NCI-H748 (cell line): Measurements from ENCODE around the gene CRELD1.
"Not testable (repeated sequence)": the region's sequence is repeated elsewhere in the genome, so short reads cannot be mapped to it uniquely, and the experiment has no call there.

ENCODE experiments used
- DNase-seq: peaks from one replicate; lab custom pipeline; 2025; ENCODE audit not compliant: unreplicated experiment; lab: John Stamatoyannopoulos, UW

Gene CRELD1

GRCh38 chr3:9933561-9934234 lies at the start of gene CRELD1:
TSS of gene CRELD1 (plus strand) at chr3:9933834. CDS start at chr3:9934439, 605 bp downstream.
- DNase-seq, result peak; percentile 94

GRCh38 chr3:9884555-9885165 lies 49.0 kb upstream of the CRELD1 start:
- DNase-seq, result no peak

GRCh38 chr3:9886328-9886727 lies 47.3 kb upstream of the CRELD1 start:
- no peak for DNase-seq

GRCh38 chr3:9887480-9887879 lies 46.2 kb upstream of the CRELD1 start:
- DNase-seq, result no peak

GRCh38 chr3:9888540-9888939 lies 45.1 kb upstream of the CRELD1 start:
- no peak for DNase-seq

GRCh38 chr3:9889405-9889804 lies 44.2 kb upstream of the CRELD1 start:
- DNase-seq, result no peak

GRCh38 chr3:9890249-9891071 lies 43.2 kb upstream of the CRELD1 start, which contains the start of gene JAGN1:
TSS of gene JAGN1 (plus strand) at chr3:9890610. CDS start at chr3:9890723, 113 bp downstream.
- peak; percentile 77 for DNase-seq

- DNase-seq, result no peak
Measured at GRCh38 chr3:9891072-9891622, 42.5 kb upstream of the CRELD1 start.

- no peak for DNase-seq
Measured at GRCh38 chr3:9893739-9894138, 39.9 kb upstream of the CRELD1 start.

- not testable (repeated sequence) for DNase-seq
Measured at GRCh38 chr3:9895715-9896114, 37.9 kb upstream of the CRELD1 start.

GRCh38 chr3:9896755-9897407 lies 36.8 kb upstream of the CRELD1 start:
- not testable (repeated sequence) for DNase-seq

- DNase-seq, result no peak
Measured at GRCh38 chr3:9897408-9898372, 35.9 kb upstream of the CRELD1 start.

- no peak for DNase-seq
Measured at GRCh38 chr3:9898467-9899241, 35.0 kb upstream of the CRELD1 start.

GRCh38 chr3:9899289-9899791 lies 34.3 kb upstream of the CRELD1 start:
- no peak for DNase-seq

GRCh38 chr3:9900965-9901415 lies 32.6 kb upstream of the CRELD1 start:
- DNase-seq, result not testable (repeated sequence)

- DNase-seq, result no peak
Measured at GRCh38 chr3:9901967-9902366, 31.7 kb upstream of the CRELD1 start.

- DNase-seq, result no peak
Measured at GRCh38 chr3:9902372-9903237, 31.0 kb upstream of the CRELD1 start, which contains the start of gene IL17RE. TSS of gene IL17RE (plus strand) at chr3:9902848. CDS start at chr3:9902933, 85 bp downstream.

GRCh38 chr3:9903238-9903624 lies 30.4 kb upstream of the CRELD1 start:
- DNase-seq, result no peak
